GM12878 (cell line): ENCODE results near the gene ERFL. TPM values are rescaled to one million over a fixed set of nuclear protein-coding genes. Genes with fewer than 3 reads are reported as not detected.

Source experiments
- ATF3 ChIP-seq: IDR thresholded peaks from 2 replicates; pipeline ENCODE4 v1.6.1; 2011; ENCODE audit warnings: low read depth, mild to moderate bottlenecking, low read length, moderate library complexity, borderline replicate concordance; ENCODE audit errors: extremely low read depth
- CBX5 ChIP-seq: sonication (generic); IDR thresholded peaks from 2 replicates; pipeline ENCODE4 v1.6.1; 2016; ENCODE audit warnings: low read depth, moderate library complexity, mild to moderate bottlenecking, inconsistent platforms
- MYB ChIP-seq: fragments of 150-350 bp; IDR thresholded peaks from 2 replicates; pipeline ENCODE4 v1.6.1; 2014; ENCODE audit warnings: mild to moderate bottlenecking, low read depth, low read length, borderline replicate concordance
- NFXL1 ChIP-seq: fragments of 450-650 bp; IDR thresholded peaks from 2 replicates; pipeline ENCODE4 v1.6.1; 2017; ENCODE audit warnings: antibody characterized with exemption, mild to moderate bottlenecking, borderline replicate concordance
- ZNF592 ChIP-seq: fragments of 450-650 bp; IDR thresholded peaks from 2 replicates; pipeline ENCODE4 v1.6.1; 2017; ENCODE audit warnings: mild to moderate bottlenecking, moderate library complexity
- polyA plus RNA-seq, 11 experiments: library from polyadenylated mRNA; depleted of rRNA in 4 of 11; unstranded in 6 of 11; stranded (reverse) in 5 of 11; fragments of >200 nt; fragmentation: Nextera tagmentation in 4 of 11; fragmentation: Illumina TruSeq in 1 of 11; extraction: Ambion mirVana in 4 of 11; extraction: Trizol in 1 of 11; gene quantifications; 1 replicate in 1 of 11; 2 replicates in 10 of 11; pipeline versions ENCODE4 v1.2.1 to v1.2.3, GENCODE V29; 2011 to 2016; ENCODE audit warnings: inconsistent platforms in 2 of 11, missing spikeins in 2 of 11, low read depth in 1 of 11
- total RNA-seq, 4 experiments: library from RNA; depleted of rRNA in 3 of 4; stranded (reverse); fragments of >200 nt in 3 of 4; fragmentation: Illumina TruSeq in 1 of 4; extraction: Trizol in 1 of 4; gene quantifications; 2 replicates each; pipeline versions ENCODE4 v1.2.1 to v1.2.3, GENCODE V29; 2013 to 2021

Gene ERFL
- total and polyA plus RNA-seq, 10 of the 15 experiments (the other 5 are each of a cell fraction or from before 2014, with no cell fraction given) = 0.04 to 0.10 (median 0.05) TPM; not detected in 7

GRCh38 chr19:41928754-41929535, 696 bp upstream of the ERFL start (continued):
- TF ChIP-seq NFXL1 (no peak), ATF3 (no peak), MYB (no peak), CBX5 (no peak), ZNF592 (no peak)
